ENCODE measurements around the gene ERAP2.

- TF ChIP-seq EZH2 (IDR thresholded peaks at IDR 0.05; ENCODE audit: low read length) (no peak), CTCF (optimal IDR thresholded peaks at IDR 0.05 in 1 of 3, IDR thresholded peaks at IDR 0.05 in 1 of 3, conservative IDR thresholded peaks at IDR 0.05 in 1 of 3; ENCODE audit: extremely low read depth in 1 of 3, insufficient read depth in 2 of 3, low read length in 3 of 3) (no peak)
Measured at GRCh38 chr5:96834016-96834415, 42.3 kb upstream of the ERAP2 start.
